Colon (tissue), 2 donors: Measurements from ENCODE around the gene PPP2R5C.
A peak's percentile ranks its signal among the peaks of the same experiment; 100 is the strongest.

Experiments used
- FAIRE-seq: peaks from 2 replicates; lab custom pipeline; 2012; peaks lifted over from hg19 to GRCh38; lab: Jason Lieb, UNC
- donor health status: control.
- donor health status: control.

The PPP2R5C gene

GRCh38 chr14:101865288-101865687 is 103.8 kb downstream of the PPP2R5C start:
- FAIRE-seq, result no peak

- FAIRE-seq, result no peak
Observed at GRCh38 chr14:101867854-101868253, 106.3 kb downstream of the PPP2R5C start.

GRCh38 chr14:101869217-101869616 is 107.7 kb downstream of the PPP2R5C start:
- FAIRE-seq, result no peak

DNA sequence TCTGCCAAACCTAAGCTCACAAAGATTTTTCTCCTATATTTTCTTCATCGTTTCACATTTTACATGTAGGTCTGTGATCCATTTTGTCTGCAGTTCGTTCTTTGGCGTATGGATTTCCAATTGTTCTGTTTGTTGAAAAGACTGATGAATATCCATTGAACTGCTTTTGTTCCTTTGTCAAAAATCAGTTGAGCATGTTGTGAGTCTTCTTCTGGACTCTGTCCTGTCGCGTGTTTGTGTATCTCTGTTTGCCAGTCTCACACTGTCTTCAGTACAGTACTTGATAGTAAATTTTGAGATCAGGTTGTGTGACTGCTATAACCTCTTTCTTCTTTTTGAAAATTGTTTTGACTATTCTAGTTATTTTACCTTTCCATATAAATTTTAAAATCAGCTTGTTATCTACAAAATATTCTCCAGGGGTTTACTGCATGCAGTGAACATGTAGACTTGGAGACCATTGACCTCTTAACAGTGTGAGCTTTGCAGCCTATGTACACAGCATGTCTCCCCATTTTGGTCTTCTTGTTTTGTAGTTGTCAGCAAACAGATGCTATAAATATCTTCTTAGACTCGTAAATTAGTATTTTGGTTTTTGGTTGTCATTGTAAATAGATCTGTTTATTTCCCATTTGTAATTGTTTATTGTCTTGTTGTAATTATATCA is 108.9 kb downstream of the PPP2R5C start:
- no peak for FAIRE-seq

GRCh38 chr14:101872346-101872745 is 110.8 kb downstream of the PPP2R5C start:
- no peak for FAIRE-seq

GRCh38 chr14:101873076-101873825 is 111.7 kb downstream of the PPP2R5C start:
- no peak for FAIRE-seq

- no peak for FAIRE-seq
Observed at GRCh38 chr14:101873991-101874390, 112.5 kb downstream of the PPP2R5C start.

- FAIRE-seq, result no peak
Observed at GRCh38 chr14:101875041-101875726, 113.7 kb downstream of the PPP2R5C start.

- FAIRE-seq, result no peak
Observed at GRCh38 chr14:101875727-101876554, 114.4 kb downstream of the PPP2R5C start.

GRCh38 chr14:101876555-101876938 is 115.0 kb downstream of the PPP2R5C start:
- FAIRE-seq, result peak; percentile 41

GRCh38 chr14:101877766-101878165 is 116.3 kb downstream of the PPP2R5C start:
- FAIRE-seq, result no peak

GRCh38 chr14:101878211-101878821 is 116.8 kb downstream of the PPP2R5C start:
- FAIRE-seq, result no peak

- FAIRE-seq, result no peak
Observed at GRCh38 chr14:101878822-101879528, 117.5 kb downstream of the PPP2R5C start.

DNA sequence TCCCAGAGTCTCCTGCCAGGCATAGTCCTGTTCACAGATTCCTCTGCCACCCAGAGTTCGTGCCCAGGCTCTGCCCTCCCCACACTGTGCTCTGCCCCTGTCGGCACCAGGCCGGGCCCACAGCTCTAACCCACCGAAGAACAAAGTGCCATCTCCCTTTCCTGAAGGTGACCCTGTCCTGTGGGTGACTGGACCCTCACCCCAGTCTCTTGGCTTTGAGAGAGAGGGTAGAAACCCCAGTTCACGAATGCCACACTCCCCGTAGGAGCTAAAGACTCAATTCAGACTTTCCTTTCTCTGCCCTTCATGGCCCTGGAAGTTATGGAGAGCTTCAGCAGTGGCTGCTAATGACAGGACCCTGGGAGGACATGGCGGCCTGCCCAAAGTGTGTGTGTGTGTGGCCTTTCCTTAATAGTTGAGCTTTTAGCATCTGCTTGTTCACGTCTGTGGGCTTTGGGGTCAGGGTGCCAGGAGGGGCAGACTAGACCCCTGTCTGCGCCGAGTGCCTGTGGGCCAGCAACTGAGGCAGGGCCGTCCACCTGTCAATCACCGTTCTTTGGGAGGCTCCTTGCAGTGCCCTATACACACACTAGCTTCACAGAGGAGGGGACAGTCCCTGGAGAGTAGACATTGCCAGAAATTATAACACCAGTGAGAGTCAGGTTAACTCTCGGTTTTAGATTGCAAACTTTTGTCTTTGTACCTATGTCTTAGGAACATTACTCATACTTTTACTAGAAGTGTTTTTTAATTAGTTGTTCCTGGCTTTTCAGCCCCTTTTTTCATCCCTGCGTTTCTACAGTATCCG is 118.2 kb downstream of the PPP2R5C start:
- FAIRE-seq, result no peak

GRCh38 chr14:101881426-101881825 is 119.9 kb downstream of the PPP2R5C start:
- no peak for FAIRE-seq

- no peak for FAIRE-seq
Observed at GRCh38 chr14:101882141-101882935, 120.8 kb downstream of the PPP2R5C start.

DNA sequence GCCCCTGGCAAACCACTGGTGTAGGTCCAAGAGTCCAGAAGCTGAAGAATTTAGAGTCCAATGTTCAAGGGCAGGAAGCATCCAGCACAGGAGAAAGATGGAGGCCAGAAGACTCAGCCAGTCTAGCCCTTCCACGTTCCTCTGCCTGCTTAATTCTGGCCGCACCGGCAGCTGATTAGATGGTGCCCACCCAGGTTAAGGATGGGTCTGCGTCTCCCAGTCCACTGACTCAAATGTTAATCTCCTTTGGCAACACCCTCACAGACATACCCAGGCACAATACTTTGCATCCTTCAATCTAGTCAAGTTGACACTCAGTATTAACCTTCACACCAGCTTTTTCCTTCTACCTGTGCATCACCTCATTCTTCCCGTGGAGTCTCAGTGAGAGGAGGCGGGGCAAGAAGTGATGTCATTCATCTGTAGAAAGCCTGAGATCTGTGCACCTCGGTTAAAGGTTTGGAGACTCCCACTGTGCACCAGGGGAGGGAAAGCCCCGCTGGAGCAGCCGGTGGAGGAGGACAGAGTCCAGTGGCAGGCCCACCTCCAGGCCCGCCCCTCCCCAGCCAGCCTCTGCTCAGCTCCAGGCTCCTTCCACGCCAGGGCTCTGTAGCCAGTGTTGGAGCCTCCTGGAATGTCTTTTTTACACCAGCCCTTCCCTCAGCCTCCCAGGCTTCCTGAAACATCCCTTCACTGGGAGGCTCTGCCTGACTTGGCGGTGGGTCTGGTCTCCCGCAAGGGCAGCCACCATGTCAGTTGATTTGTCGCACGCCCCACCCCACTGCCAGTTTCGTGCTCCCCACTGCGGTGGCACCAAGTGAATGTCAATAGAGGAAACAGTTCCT is 122.8 kb downstream of the PPP2R5C start:
- FAIRE-seq, result no peak

DNA sequence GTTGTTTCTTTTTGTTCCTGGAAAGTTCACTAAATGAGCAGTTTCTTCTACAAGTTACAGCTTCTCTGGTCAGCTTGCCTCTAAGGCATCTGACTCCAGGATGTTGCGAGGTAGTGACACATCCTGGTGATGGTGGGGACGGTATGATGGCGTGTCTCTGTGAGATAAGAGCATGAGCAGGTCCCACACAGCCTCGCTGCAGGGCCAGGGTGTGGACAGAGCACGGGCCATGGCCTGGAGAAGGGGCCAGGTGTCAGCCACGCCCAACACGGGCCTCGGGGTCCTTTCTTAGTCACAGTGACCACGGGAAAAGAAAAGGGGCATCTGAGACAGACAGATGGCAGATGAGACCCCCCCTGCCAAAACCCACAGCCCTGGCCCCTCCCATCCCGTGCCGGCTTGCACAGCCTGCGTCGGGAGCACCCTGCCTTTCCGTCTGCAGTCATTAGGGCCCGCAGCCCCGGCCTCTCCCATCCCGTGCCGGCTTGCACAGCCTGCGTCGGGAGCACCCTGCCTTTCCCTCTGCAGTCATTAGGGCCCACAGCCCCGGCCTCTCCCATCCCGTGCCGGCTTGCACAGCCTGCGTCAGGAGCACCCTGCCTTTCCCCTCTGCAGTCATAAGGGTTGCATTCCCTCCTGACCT is 123.5 kb downstream of the PPP2R5C start:
- no peak for FAIRE-seq
